Measurements from ENCODE around the gene CBLN3. TPM values are rescaled to one million over a fixed set of nuclear protein-coding genes. Genes with fewer than 3 reads are reported as not detected.

The CBLN3 gene
- total RNA-seq, 1 donor from 2014 or later, result 1.3 TPM

GRCh38 chr14:24399999-24400718, 29.3 kb downstream of the CBLN3 start:
- no peak overlapping the region for H3K4me3 ChIP-seq (ENCODE audit: low read depth, low read length)
- DNase-seq (ENCODE audit: low read depth), result no peak
- TF ChIP-seq, protein P1, sequence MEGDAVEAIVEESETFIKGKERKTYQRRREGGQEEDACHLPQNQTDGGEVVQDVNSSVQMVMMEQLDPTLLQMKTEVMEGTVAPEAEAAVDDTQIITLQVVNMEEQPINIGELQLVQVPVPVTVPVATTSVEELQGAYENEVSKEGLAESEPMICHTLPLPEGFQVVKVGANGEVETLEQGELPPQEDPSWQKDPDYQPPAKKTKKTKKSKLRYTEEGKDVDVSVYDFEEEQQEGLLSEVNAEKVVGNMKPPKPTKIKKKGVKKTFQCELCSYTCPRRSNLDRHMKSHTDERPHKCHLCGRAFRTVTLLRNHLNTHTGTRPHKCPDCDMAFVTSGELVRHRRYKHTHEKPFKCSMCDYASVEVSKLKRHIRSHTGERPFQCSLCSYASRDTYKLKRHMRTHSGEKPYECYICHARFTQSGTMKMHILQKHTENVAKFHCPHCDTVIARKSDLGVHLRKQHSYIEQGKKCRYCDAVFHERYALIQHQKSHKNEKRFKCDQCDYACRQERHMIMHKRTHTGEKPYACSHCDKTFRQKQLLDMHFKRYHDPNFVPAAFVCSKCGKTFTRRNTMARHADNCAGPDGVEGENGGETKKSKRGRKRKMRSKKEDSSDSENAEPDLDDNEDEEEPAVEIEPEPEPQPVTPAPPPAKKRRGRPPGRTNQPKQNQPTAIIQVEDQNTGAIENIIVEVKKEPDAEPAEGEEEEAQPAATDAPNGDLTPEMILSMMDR (conservative IDR thresholded peaks at IDR 0.05; ENCODE audit: low read depth, low read length), result no peak

GRCh38 chr14:24399447-24399822, 30.0 kb downstream of the CBLN3 start:
- peak overlapping the region; percentile 54 for H3K4me3 ChIP-seq (ENCODE audit: low read depth, low read length)
- no peak for DNase-seq (ENCODE audit: low read depth)
- TF ChIP-seq, protein P1 (conservative IDR thresholded peaks at IDR 0.05; ENCODE audit: low read depth, low read length), result no peak

GRCh38 chr14:24398653-24399446, 30.6 kb downstream of the CBLN3 start, which contains the start of gene NYNRIN:
TSS of gene NYNRIN (plus strand) at chr14:24399003. CDS start at chr14:24399247, 244 bp downstream.
- DNase-seq (ENCODE audit: low read depth), result no peak
- TF ChIP-seq, protein P1 (conservative IDR thresholded peaks at IDR 0.05; ENCODE audit: low read depth, low read length), result no peak
- H3K4me3 ChIP-seq (ENCODE audit: low read depth, low read length), result peak within 1 kb of the TSS; percentile 54

DNA sequence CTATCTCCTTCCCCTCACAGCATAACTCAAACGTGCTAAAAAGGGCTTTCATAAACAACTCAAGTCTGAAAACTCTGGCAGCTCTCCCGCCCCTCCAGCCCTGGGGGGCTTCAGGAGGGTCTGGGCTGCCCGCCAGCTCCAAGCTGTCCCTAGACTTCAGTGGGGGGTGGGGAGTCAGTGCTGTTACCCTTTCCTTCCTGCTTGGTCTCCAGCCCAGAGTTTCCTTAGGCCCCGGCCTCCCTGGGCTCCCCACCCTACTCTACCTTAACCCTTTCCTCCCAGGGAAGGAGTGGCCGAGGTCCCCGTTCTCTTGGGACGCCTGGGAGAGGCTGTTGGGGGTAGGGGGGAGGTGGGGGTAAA, 31.2 kb downstream of the CBLN3 start:
- TF ChIP-seq, protein P1 (conservative IDR thresholded peaks at IDR 0.05; ENCODE audit: low read depth, low read length), result no peak
- no peak overlapping the region for H3K4me3 ChIP-seq (ENCODE audit: low read depth, low read length)
- no peak for DNase-seq (ENCODE audit: low read depth)

- TF ChIP-seq, protein P1 (conservative IDR thresholded peaks at IDR 0.05; ENCODE audit: low read depth, low read length), result no peak
- no peak for DNase-seq (ENCODE audit: low read depth)
- H3K4me3 ChIP-seq (ENCODE audit: low read depth, low read length), result no peak overlapping the region
These were observed 31.7 kb downstream of the CBLN3 start for GRCh38 chr14:24397639-24398292.

- TF ChIP-seq, protein P1 (conservative IDR thresholded peaks at IDR 0.05; ENCODE audit: low read depth, low read length), result no peak
- DNase-seq (ENCODE audit: low read depth), result no peak
- H3K4me3 ChIP-seq (ENCODE audit: low read depth, low read length), result no peak overlapping the region
These were observed 33.6 kb downstream of the CBLN3 start for GRCh38 chr14:24395609-24396582.

Data from epithelial cell of proximal tubule (primary cell).